Measurements from ENCODE around the gene VMAC.
"Not testable (repeated sequence)": the region's sequence is repeated elsewhere in the genome, so short reads cannot be mapped to it uniquely, and the experiment has no call there.

VMAC gene, protein sequence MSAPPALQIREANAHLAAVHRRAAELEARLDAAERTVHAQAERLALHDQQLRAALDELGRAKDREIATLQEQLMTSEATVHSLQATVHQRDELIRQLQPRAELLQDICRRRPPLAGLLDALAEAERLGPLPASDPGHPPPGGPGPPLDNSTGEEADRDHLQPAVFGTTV

DNA sequence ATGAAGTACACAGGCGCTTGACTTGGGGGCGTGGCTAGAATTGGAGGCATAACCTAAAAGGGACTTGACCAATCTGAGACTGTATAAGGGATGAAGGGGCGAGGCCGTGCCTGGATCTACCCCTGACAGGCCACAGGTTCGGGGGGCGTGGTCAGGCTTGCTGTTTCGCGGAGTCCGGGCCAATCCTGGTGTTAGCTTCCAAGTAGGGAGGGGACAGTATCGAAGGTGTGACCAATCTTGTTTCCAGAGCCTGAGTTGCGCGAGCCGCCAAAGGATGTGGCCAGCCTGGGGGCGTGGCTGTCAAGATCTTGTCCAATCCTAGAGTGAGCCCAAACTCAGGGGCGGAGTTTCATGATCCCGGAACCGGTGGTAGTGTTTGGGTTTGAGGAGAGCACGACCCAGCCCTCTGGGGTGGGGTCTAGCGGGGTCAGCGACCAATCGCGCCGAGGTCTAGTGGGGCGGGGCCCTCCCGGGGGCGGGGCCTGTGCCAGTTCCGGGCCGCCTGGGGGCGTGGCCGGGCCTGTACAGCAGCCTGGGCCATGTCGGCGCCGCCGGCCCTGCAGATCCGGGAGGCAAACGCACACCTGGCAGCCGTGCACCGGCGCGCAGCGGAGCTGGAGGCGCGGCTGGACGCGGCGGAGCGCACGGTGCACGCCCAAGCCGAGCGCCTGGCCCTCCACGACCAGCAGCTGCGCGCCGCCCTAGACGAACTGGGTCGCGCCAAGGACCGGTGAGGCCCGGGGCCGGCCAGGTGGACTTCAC lies at the start of gene VMAC:
TSS of gene VMAC (plus strand) at position 521 of the 762 bp plus-strand sequence. CDS start at position 540, 19 bp downstream.
- peak; percentile 100 for DNase-seq

DNA sequence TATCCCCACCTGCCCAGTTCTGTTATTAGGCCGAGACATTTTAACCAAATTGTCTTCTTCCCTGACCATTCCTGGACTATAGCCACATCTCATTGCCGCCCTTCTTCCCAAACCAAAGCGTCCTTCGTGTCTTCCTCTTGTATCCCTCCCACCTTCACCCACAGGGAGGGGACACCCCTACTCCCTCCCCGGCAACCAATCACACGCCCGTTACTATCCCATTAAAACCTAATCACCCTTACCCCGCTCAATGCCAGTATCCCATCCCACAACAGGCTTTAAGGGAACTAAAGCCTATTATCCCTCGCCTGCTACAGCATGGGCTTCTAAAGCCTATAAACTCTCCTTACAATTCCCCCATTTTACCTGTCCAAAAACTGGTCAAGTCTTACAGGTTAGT lies 49.5 kb upstream of the VMAC start:
- not testable (repeated sequence) for DNase-seq

- no peak for DNase-seq
Measured at GRCh38 chr19:5857203-5858081, 47.2 kb upstream of the VMAC start.

- no peak for DNase-seq
Measured at GRCh38 chr19:5863030-5863665, 41.5 kb upstream of the VMAC start.

DNA sequence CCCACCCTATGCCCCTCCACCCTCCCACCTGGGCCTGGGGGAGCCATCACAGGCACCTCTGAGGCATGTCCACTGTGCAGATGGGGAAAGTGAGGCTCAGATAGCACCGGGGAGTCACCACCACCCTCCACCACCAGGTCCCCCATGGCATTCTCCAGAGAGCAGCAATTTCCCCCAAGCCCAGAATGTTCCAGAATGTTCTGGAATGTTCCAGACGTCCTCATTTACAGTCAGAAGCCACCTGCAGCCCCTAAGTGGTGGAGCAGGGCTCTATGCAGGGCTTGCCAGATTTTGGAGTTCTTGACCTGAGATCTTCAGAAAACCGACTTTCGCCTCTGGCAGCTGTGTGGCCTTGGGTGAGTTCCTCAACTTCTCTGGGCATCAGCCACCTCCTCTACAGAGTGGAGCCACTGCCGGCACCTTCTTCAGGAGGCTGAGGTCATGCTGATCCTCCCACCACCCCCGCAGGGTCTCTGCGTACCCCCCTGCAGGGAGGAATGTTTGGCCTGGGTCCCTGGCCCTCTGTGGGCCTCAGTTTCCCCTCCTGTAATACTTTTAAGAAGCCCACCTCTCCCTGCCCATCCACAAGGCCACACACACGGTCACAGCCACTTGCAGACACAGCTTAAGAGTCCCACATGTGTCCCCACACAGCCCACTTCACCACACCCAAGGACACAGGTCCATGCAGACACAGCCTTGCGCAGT lies 40.5 kb upstream of the VMAC start:
- no peak for DNase-seq

GRCh38 chr19:5864725-5865486 lies 39.8 kb upstream of the VMAC start:
- no peak for DNase-seq

DNA sequence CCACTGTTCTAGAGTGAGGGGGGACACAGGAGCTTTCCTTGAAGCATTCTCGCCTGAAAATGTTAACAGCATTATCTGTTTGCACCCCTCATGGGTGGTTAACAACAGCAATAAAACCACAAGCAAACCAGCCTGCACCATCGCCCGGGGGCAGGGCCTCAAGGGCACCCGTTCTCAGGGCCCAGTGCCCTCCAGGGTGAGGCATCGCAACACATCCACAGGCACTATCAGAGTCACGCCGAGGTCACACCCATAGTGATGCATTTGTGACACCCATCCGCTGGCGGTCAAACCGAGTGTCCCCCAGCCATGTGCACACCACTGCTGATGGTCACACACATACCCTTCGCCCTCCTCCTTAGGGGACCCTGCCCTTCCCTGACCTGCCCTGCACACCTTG lies 38.9 kb upstream of the VMAC start:
- no peak for DNase-seq

DNA sequence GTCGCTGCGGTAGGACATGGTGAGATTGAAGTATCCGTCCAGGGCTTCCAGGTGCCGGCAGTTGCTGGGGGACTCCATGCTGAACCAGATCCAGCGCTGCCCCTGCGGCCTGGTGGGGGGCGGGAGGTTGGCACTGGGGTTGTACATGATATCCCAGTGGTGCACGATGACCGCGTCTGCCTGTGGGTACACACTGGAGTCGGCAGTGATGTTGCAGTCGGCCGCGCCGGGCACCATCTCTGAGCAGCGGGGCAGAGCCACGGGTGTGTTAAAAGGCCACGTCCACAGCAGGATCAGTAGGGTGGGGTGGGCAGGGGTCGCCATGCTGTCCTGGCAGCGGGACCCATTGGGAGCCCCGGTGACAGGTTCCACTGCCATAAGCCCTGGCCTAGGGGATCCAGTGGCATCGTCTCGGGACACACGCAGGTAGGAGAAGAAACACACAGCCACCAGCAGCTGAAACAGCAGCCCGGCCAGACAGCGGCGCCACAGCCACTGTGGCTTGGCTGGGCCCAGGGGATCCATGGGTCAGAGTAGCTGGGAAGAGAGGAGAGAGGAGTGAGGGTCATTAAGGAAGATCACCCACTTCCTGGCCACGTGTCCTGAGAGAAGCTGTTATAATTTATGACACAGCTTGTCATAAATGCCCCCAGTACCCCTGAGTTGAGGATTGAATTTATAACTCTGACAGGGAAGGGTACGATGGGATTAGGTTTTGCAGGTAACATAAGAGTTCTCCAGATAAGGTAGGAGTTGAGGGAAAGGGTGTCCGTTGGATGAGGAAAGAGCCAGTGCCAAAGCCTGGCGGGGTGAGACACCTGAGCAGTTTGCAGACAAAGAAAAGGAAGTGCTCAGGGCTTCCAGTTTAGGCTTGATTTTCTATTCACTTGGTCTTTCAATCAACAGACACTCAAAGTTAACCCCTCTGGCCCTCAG lies 37.2 kb upstream of the VMAC start:
- no peak for DNase-seq

- no peak for DNase-seq
Measured at GRCh38 chr19:5870986-5871394, 33.7 kb upstream of the VMAC start.

GRCh38 chr19:5873617-5874199 lies 31.0 kb upstream of the VMAC start:
- DNase-seq = no peak

DNA sequence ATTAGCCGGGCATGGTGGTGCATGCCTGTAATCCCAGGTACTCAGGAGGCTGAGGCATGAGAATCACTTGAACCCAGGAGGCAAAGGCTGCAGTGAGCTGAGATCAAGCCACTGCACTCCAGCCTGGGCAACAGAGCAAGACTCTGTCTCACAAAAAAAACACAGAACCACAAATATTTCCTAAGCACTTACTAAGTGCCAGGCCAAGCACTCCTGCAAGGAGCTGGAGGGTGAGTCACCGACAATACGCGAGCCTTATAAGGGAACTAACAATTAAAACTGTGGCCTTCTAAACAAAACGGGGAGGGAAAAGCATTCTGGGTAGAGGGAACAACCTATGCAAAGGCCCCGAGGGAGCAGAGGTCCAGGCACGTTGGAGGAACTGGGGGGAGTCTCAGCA lies 30.2 kb upstream of the VMAC start:
- not testable (repeated sequence) for DNase-seq

- no peak for DNase-seq
Measured at GRCh38 chr19:5877427-5877826, 27.2 kb upstream of the VMAC start.

- no peak for DNase-seq
Measured at GRCh38 chr19:5877882-5878281, 26.8 kb upstream of the VMAC start.

DNA sequence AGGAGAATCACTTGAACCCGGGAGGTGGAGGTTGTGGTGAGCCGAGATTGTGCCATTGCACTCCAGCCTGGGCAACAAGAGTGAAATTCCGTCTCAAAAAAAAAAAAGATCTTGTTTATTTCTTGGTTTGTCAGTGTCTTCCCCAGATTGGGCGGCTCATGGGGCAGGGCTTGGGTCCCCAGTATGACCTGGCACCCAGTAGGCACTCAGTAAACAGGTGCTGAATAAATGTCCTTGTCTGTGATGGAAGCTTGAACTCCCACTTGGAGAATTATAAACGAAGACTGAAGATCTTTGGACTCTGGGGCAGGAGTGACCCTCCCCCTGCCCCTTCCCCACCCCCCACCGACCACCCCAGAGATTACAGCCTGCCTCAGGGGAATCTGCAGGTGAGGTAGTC lies 24.5 kb upstream of the VMAC start:
- no peak for DNase-seq

DNA sequence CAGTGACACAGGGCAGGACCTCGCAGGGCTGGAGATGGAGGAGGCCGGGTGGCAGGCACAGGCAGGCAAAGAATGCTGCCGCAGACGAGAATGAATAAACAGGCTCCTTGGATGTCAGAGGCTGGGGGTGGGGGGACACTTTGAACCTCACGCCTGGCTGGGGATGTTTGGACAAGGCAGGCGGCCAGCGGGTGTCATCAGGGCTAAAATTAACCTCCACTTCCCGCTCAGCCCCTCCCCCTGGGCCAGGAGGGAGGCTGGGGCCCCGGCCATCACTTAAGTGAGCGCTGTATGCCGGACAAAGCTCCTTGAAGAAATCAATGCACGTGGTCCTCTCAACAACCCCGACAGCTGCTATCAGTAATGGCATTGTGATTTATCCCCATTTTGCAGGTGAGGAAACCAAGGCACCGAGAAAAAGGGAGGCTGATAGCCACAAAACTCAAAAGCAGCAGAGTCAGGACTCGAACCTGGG lies 24.0 kb upstream of the VMAC start:
- no peak for DNase-seq

DNA sequence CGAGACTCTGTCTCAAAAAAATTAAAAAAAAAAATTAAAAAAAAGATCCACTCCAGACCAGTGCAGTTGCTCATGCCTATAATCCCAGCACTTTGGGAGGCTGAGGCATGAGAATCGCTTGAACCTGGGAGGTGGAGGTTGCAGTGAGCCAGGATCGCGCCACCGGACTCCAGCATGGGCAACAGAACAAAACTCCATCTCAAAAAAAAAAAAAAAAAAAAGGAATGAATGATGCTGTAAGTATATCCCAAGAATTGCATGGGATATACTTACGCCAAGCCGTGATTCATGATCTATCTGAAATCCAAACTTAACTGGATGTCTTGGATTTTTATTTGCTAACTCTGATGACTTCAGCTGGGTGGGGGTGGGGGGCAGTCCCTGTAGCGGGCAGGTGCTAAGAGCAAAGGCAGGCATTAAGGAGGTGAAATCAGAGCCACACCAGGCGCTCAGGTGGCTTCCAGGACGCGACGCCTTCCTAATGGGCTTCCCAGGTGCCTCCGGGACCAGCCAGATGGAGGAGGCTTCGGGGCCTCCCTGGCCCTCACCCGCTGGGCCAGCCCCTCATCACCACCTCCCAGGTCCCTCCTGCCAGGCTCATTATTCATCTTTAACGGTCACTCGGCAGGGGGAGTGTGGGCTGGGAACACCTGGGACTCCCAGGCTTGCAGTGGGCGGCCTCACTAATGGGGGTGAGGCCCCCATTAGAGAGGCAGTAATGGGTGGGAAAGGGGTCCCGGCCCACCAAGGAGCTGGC lies 23.0 kb upstream of the VMAC start:
- DNase-seq = no peak

DNA sequence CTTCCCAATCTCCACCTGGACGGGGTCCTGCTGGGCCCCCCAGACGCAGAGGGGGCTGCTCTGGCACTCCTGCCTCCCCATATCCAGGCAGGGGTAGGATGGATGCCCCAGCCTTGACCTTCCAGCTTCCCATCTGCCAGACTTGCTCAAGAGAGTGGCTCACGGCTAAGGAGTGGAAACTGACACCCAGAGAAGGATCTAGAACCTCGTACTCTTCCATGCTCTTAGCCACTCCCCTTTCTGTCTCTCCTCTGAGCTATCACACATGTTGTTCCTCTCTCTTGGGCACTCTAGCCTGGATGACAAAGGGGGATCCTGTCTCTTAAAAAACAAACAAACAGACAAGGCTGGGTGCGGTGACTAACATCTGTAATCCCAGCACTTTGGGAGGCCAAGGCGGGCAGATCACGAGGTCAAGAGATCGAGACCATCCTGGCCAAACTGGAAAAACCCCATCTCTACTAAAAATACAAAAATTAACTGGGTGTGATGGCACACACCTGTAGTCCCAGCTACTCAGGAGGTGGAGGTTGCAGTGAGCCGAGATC lies 22.2 kb upstream of the VMAC start:
- DNase-seq = no peak

GRCh38 chr19:5883157-5883873 lies 21.4 kb upstream of the VMAC start:
- DNase-seq = not testable (repeated sequence)

All from AML-193 (cell line).